NB4 (cell line): ENCODE measurements around the gene ANKRA2.

Source experiments
- DNase-seq: peaks from one replicate; pipeline ENCODE4 v3.0.0; 2010; ENCODE audit warnings: low read depth
- H3K4me3 ChIP-seq: one replicate; pipeline ENCODE4 v1.5.1; 2011; ENCODE audit warnings: mild to moderate bottlenecking, low read depth, low read length, moderate library complexity
- MYC ChIP-seq: IDR thresholded peaks from 2 replicates; pipeline ENCODE4 v1.6.1; 2011; ENCODE audit warnings: low read depth, low read length
- POLR2A ChIP-seq: IDR thresholded peaks from 2 replicates; pipeline ENCODE4 v1.6.1; 2011; ENCODE audit warnings: mild to moderate bottlenecking; ENCODE audit not compliant: insufficient read length; ENCODE audit errors: extremely low read depth
- TF ChIP-seq, protein P1 (sequence below): IDR thresholded peaks from one replicate; pipeline ENCODE4 v1.5.1; 2012; ENCODE audit warnings: low read depth, low read length
- TF ChIP-seq, protein P2 (sequence below): IDR thresholded peaks from 2 replicates; pipeline ENCODE4 v1.6.1; 2011; ENCODE audit warnings: low read depth, low read length

ANKRA2 gene

DNA sequence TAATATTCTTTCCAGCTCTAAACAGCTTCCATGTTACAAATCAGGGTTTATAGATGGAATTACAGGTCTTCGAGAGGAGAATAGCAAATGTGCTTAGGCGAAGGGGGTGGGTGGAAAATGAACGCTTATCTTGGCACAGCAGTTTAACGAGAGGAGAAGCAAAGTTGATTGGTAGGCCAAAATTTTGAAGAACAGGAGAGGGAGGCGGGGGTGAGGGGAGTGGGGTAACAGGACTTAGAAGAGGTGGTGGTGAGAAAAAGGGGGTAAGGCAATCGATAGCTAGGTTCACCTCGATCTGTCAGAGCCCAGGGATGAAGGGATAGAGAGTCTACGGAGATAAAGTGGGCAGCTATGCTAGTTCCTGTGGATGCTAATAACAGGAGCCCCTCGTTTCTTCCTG lies 764 bp downstream of the ANKRA2 start:
- TF ChIP-seq POLR2A, result no peak
- TF ChIP-seq, protein P1, sequence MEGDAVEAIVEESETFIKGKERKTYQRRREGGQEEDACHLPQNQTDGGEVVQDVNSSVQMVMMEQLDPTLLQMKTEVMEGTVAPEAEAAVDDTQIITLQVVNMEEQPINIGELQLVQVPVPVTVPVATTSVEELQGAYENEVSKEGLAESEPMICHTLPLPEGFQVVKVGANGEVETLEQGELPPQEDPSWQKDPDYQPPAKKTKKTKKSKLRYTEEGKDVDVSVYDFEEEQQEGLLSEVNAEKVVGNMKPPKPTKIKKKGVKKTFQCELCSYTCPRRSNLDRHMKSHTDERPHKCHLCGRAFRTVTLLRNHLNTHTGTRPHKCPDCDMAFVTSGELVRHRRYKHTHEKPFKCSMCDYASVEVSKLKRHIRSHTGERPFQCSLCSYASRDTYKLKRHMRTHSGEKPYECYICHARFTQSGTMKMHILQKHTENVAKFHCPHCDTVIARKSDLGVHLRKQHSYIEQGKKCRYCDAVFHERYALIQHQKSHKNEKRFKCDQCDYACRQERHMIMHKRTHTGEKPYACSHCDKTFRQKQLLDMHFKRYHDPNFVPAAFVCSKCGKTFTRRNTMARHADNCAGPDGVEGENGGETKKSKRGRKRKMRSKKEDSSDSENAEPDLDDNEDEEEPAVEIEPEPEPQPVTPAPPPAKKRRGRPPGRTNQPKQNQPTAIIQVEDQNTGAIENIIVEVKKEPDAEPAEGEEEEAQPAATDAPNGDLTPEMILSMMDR, result no peak
- TF ChIP-seq MYC, result no peak
- TF ChIP-seq, protein P2, sequence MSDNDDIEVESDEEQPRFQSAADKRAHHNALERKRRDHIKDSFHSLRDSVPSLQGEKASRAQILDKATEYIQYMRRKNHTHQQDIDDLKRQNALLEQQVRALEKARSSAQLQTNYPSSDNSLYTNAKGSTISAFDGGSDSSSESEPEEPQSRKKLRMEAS, result no peak
- peak; percentile 49 for DNase-seq
- H3K4me3 ChIP-seq, result peak overlapping the region; percentile 100

DNA sequence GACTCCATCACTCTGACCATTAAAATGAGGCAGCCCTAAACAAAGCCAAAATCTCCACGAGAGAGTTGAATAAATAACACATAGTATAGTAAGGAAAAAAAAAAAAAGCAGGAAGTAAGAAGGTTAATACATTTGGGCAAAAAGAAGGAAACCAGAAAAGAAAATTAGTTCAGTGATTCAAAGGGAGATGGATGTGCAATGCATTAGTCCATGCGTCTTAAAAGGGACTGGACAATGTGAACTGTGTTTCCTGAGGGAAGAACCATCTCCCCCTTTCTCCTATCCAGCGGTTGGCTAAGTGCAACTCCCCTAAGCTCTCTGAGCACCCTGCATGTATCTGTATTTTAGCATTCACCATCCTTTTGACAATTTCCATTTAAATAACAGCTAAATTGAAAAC lies 1.4 kb downstream of the ANKRA2 start:
- peak overlapping the region; percentile 100 for H3K4me3 ChIP-seq
- TF ChIP-seq MYC, result no peak
- TF ChIP-seq, protein P1, result no peak
- no peak for TF ChIP-seq POLR2A
- TF ChIP-seq, protein P2, result no peak
- peak; percentile 4 for DNase-seq

DNA sequence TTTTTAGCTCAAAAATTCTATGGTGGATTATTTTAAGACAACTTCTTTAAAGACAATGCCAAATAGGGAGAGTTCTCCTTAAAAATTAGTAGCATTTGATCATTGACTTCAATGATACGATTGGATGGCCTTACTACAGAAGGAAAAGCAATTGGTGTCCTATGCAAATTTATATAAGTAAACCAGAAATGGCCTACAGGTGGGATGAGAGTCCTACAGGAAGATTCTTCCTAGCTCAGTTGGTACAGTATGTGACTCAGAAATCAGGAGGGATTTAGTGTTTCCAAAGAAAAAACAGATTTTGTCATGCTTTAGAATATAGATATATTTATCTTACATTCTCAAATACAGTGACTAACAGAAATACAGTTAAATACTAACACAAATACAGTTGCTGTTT lies 6.5 kb downstream of the ANKRA2 start:
- H3K4me3 ChIP-seq, result no peak overlapping the region
- TF ChIP-seq MYC, result no peak
- TF ChIP-seq, protein P1, result no peak
- TF ChIP-seq, protein P2, result no peak
- TF ChIP-seq POLR2A, result no peak
- peak; percentile 4 for DNase-seq

DNA sequence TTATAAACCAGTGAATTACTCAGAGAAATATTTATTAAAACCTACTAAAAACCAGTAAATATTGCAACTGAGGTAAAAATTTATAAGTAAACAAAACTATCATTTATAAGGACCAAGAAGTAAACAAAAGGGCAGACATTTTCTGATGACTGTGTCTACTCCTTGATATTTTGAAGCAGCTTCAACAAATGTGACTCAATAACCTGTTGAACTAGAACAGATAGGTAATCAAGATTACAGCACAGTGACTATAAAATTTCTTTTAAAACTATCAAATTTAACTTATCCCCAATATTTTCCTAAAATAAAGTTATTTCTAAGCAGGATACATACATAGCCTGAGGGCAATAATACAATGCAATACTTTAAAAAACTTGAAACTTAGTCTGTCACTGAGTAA lies 12.8 kb downstream of the ANKRA2 start:
- TF ChIP-seq MYC (no peak), POLR2A (no peak)
- TF ChIP-seq, protein P2, result no peak
- TF ChIP-seq, protein P1, result no peak
- no peak for DNase-seq
- no peak overlapping the region for H3K4me3 ChIP-seq

DNA sequence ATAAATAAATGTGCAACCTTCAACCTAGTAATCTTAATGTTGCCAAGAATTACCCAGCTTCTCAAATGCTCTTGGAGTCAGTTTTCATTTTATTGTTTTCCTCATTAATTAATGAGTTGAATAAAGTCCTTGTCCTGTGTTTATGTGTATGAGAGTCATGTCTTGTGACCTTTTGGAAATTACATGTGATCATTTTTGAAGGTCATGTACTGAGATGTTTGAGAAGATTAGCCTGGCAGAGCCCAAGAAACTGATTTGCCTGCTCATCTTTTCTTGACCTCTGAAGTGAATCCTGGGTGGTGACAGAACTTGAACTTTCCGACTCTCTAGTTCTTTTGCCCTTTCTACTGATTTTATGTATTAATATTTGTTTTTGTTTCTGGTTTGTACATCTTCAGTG lies 15.4 kb downstream of the ANKRA2 start:
- no peak overlapping the region for H3K4me3 ChIP-seq
- TF ChIP-seq, protein P1, result no peak
- TF ChIP-seq POLR2A (no peak), MYC (no peak)
- TF ChIP-seq, protein P2, result no peak
- no peak for DNase-seq

DNA sequence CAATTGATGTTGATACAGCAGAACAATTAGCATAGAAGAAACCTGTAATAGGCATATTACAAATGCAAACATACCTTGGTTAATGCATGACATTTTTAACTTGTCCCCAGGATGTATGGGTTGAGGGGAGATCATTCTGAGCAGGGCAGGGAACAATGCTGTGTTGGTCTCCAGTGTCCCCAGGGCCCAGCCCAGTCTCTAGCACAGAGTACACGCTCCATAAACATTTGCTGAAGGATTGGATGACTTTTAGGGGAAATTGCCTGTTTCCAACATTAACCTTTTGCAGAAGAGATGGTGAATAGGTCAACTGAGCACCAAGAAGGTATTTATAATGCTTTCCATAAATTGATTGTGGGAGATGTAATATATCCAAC lies 20.0 kb downstream of the ANKRA2 start:
- DNase-seq, result no peak
- TF ChIP-seq, protein P2, result no peak
- TF ChIP-seq MYC, result no peak
- TF ChIP-seq POLR2A, result no peak
- TF ChIP-seq, protein P1, result no peak
- no peak overlapping the region for H3K4me3 ChIP-seq
